BJ (cell line): ENCODE results near the gene TMEM40. TPM values are rescaled to one million over a fixed set of nuclear protein-coding genes. Genes with fewer than 3 reads are reported as not detected.

Source experiments
- CTCF ChIA-PET: fragments of 350-600 bp; formaldehyde crosslinking; extraction: SDS; loops from one replicate; lab custom pipeline; 2021; ENCODE audit warnings: antibody characterized with exemption, inconsistent platforms; lab: Yijun Ruan, JAX
- POLR2A ChIA-PET: fragments of 300-600 bp; sonication (Branson Sonifier 250); formaldehyde crosslinking; extraction: SDS; loops from one replicate; lab custom pipeline; 2021; ENCODE audit warnings: antibody characterized with exemption; lab: Charles Lee
- DNase-seq: peaks from one replicate; pipeline ENCODE4 v3.0.0-alpha.2; 2011; ENCODE audit warnings: low read depth
- H3K27me3 ChIP-seq: 2 replicates; pipeline ENCODE4 v1.6.0; 2011; ENCODE audit warnings: low read length; ENCODE audit not compliant: control insufficient read depth, insufficient read depth
- H3K36me3 ChIP-seq: 2 replicates; pipeline ENCODE4 v1.5.1; 2011; ENCODE audit warnings: low read length; ENCODE audit not compliant: control insufficient read depth, insufficient read depth
- H3K4me3 ChIP-seq: 2 replicates; pipeline ENCODE4 v1.5.1; 2011; ENCODE audit warnings: low read depth, mild to moderate bottlenecking, control low read depth, low read length
- polyA plus RNA-seq: library from polyadenylated mRNA; depleted of rRNA; stranded (reverse); fragments of >200 nt; gene quantifications from 2 replicates; pipeline ENCODE4 v1.2.3, GENCODE V29; 2011
- TF ChIP-seq, protein P1 (sequence below): IDR thresholded peaks from 2 replicates; pipeline ENCODE4 v1.5.1; 2011; ENCODE audit warnings: low read depth, mild to moderate bottlenecking, control low read depth, inconsistent platforms, low read length, moderate library complexity; ENCODE audit not compliant: insufficient read depth

TMEM40 gene
- polyA plus RNA-seq, 1 experiment: 0.52 TPM

DNA sequence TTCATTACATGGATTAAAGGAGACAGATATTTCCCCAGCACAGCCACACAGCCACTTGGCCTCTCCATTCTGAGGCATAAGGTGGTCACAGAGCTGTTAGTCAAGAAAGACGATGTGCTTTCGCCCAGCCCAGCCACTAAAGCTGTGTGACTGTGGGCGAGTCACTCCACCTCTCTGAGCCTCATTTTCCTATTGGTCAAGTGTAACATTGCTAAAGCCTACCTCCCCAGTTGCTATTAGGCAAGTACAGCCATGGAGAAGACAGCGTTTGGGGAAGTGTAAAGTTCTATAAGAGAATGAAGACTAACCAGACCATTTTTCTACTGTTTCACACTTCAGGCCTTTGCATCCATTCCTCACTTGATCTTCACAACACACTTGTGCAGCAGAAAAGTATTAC is 24.1 kb downstream of the TMEM40 start:
- H3K36me3 ChIP-seq: no peaks in the 10 kb centered on the region
- peaks cover 5% of the 10 kb centered on the region for H3K27me3 ChIP-seq
- ChIA-PET POLR2A (no interaction called here), CTCF (interaction anchor here (1.3 to 1.6 kb wide), 2 partner anchors 10 to 26 kb away, joined by 3 to 4 read pairs; no protein-coding TSS in a partner anchor)
- DNase-seq: no peak
- H3K4me3 ChIP-seq: no peak overlapping the region
- TF ChIP-seq, protein P1, sequence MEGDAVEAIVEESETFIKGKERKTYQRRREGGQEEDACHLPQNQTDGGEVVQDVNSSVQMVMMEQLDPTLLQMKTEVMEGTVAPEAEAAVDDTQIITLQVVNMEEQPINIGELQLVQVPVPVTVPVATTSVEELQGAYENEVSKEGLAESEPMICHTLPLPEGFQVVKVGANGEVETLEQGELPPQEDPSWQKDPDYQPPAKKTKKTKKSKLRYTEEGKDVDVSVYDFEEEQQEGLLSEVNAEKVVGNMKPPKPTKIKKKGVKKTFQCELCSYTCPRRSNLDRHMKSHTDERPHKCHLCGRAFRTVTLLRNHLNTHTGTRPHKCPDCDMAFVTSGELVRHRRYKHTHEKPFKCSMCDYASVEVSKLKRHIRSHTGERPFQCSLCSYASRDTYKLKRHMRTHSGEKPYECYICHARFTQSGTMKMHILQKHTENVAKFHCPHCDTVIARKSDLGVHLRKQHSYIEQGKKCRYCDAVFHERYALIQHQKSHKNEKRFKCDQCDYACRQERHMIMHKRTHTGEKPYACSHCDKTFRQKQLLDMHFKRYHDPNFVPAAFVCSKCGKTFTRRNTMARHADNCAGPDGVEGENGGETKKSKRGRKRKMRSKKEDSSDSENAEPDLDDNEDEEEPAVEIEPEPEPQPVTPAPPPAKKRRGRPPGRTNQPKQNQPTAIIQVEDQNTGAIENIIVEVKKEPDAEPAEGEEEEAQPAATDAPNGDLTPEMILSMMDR: no peak

DNA sequence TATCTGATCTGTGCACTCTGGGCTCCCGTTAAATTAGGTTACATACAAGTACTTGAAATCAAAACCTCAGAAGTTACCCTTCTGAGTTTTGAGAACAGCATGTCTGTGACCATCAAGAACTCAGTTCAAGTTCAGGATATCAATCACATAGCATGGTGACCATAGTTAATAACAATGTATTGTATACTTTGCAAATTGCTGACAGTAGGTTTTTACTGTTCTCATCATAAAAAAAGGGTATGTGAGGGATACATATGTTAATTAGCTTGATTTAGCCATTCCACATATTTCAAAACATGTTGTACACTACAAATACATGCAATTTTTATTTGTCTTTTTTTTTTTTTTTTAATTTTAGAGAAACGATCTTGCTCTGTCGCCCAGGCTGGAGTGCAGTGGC is 25.5 kb downstream of the TMEM40 start:
- no peak for DNase-seq
- ChIA-PET CTCF (interaction anchor here (1.0 to 1.6 kb wide), 2 partner anchors 25 to 54 kb away, joined by 3 read pairs; no protein-coding TSS in a partner anchor), POLR2A (no interaction called here)
- TF ChIP-seq, protein P1: no peak
- H3K4me3 ChIP-seq: no peak overlapping the region
- H3K36me3 ChIP-seq: no peaks in the 10 kb centered on the region
- H3K27me3 ChIP-seq: peaks cover 5% of the 10 kb centered on the region

DNA sequence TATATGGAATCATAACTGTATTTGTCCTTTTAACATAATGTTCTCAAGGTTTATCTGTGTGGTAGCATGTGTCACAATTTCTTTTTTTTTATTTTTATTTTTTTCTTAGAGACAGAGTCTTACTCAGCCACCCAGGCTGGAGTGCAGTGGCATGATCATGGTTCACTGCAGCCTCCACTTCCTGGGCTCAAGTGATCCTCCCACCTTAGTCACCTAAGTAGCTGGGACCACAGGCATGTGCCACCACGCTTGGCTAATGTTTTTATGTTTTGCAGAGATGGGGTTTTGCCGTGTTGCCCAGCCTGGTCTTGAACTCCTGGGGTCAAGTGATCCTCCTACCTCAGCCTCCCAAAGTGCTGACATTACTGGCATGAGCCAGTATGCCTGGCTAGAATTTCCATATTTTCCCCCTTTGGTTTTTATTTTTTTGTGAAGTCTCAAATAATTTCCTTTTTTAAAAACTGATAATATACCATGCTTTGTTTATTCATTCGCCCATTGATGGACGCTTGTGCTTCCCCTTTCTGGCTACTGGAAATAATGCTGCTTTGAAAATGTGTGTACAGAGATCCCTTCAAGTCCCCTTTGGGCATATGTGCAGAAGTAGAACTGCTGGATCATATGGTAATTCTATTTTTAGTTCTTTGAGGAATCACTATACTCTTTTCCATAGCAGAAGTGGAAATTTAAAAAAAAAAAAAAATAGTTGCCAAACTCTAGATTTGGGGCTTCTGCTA is 28.4 kb downstream of the TMEM40 start:
- Histone ChIP-seq H3K4me3 (no peak overlapping the region), H3K36me3 (no peaks in the 10 kb centered on the region), H3K27me3 (peaks cover 5% of the 10 kb centered on the region)
- CTCF ChIA-PET: interaction anchor here (0.7 to 3.8 kb wide), 2 partner anchors 11 to 161 kb away, joined by 4 to 21 read pairs; no protein-coding TSS in a partner anchor
- POLR2A ChIA-PET: no interaction called here
- DNase-seq: no peak
- TF ChIP-seq, protein P1: no peak

DNA sequence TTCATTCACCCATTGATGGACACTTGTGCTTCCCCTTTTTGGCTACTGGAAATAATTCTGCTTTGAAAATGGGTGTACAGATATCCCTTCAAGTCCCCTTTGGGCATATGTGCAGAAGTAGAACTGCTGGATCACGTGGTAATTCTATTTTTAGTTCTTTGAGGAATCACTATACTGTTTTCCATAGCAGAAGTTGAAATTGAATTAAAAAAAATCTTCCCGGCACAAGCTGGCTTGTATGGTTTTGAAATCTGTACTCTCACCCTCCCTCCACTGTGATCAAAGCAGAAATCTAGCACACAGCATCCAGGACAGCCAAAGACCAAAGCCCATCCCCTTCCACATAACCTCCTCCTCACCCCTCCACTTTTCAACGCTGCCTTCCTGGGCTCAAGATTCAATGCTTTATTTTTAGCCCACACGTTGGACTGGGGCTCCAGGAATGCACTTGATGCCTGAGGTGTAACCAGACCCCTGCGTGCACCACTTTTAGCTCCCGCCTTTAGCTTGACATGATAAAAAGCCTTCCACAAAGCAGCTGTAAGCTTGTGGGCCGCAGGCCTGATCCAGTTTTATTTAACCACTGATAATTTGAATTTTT is 29.9 kb downstream of the TMEM40 start:
- Histone ChIP-seq H3K27me3 (0 out of 2 replicates have a peak, but pooled peaks cover under 1% of the 10 kb centered on the region), H3K4me3 (no peak overlapping the region), H3K36me3 (no peaks in the 10 kb centered on the region)
- ChIA-PET POLR2A (no interaction called here), CTCF (interaction anchor here (1.0 to 3.8 kb wide), 2 partner anchors 9 to 22 kb away, joined by 4 to 21 read pairs; no protein-coding TSS in a partner anchor)
- TF ChIP-seq, protein P1: no peak
- DNase-seq: no peak

DNA sequence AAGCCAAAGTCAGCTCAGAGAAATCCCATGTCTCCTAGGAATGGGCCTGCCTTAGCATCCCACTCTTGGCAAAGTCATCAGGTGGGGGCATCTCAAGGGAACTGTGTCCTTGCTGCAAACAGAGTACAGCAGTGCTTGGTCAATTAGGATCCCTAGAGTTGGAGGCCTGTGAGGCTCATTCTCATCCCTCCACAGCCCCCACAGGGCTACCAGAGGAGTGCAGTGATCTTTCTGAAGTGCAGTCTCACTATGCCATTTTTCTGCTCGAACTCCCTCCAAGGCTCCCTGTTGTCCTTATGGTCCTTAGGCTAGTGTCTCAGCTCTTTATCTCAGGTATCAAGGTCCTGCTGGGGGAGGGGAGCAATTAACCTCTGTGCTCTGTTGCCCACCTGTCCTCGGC is 31.1 kb downstream of the TMEM40 start:
- Histone ChIP-seq H3K36me3 (no peaks in the 10 kb centered on the region), H3K27me3 (no peaks in the 10 kb centered on the region), H3K4me3 (no peak overlapping the region)
- DNase-seq: no peak
- ChIA-PET POLR2A (no interaction called here), CTCF (interaction anchor here (1.1 to 3.8 kb wide), 2 partner anchors 8 to 21 kb away, joined by 3 to 21 read pairs; no protein-coding TSS in a partner anchor)
- TF ChIP-seq, protein P1: no peak
